Omental fat pad (tissue), 4 donors: ENCODE data around the gene ZNF592. TPM values are rescaled to one million over a fixed set of nuclear protein-coding genes. Genes with fewer than 3 reads are reported as not detected.

Source experiments
- ATAC-seq: fragments of 150-250 bp; one replicate; pipeline ENCODE4 v1.9.1; 2016; ENCODE audit warnings: mild to moderate bottlenecking, moderate library complexity; ENCODE audit not compliant: low FRiP score
- DNase-seq: peaks from one replicate; pipeline ENCODE4 v3.0.0-alpha.2; 2019; ENCODE audit warnings: low spot score
- CTCF ChIP-seq, 3 donors: fragments of 450-650 bp; IDR thresholded peaks; one replicate each; pipeline ENCODE4 v1.5.1; 2016 to 2017; ENCODE audit warnings: antibody characterized with exemption in 3 of 3, mild to moderate bottlenecking in 3 of 3, moderate library complexity in 2 of 3
- total RNA-seq, 4 donors: library from RNA; depleted of rRNA; stranded (reverse); fragments of >200 nt; gene quantifications; one replicate each; pipeline ENCODE4 v1.1.0, GENCODE V29; 2016

Gene ZNF592
- total RNA-seq, 4 donors from 2014 or later = 13.7 to 22.8 (median 20.0) TPM

GRCh38 chr15:84788500-84788899, 40.1 kb downstream of the ZNF592 start:
- no peak for DNase-seq
- no peak for TF ChIP-seq CTCF (IDR thresholded peaks at IDR 0.05)
- ATAC-seq = no peak

- ATAC-seq = no peak
- no peak for DNase-seq
These were observed 41.4 kb downstream of the ZNF592 start for GRCh38 chr15:84789762-84790161.

GRCh38 chr15:84790676-84791075, 42.3 kb downstream of the ZNF592 start:
- DNase-seq (no peak), ATAC-seq (no peak)
- TF ChIP-seq CTCF (IDR thresholded peaks at IDR 0.05) = no peak

More at GRCh38 chr15:84789762-84790161, 41.4 kb downstream of the ZNF592 start:
- no peak for TF ChIP-seq CTCF (IDR thresholded peaks at IDR 0.05)

- ATAC-seq = no peak
- no peak for TF ChIP-seq CTCF (IDR thresholded peaks at IDR 0.05)
- no peak for DNase-seq
These were observed 43.4 kb downstream of the ZNF592 start for GRCh38 chr15:84791763-84792162.

GRCh38 chr15:84793431-84794161, 45.2 kb downstream of the ZNF592 start:
- ATAC-seq = no peak
- TF ChIP-seq CTCF (IDR thresholded peaks at IDR 0.05) = no peak

GRCh38 chr15:84794162-84794547, 45.8 kb downstream of the ZNF592 start:
- TF ChIP-seq CTCF (IDR thresholded peaks at IDR 0.05) = no peak
- DNase-seq = no peak
- ATAC-seq = no peak

More at GRCh38 chr15:84793431-84794161, 45.2 kb downstream of the ZNF592 start:
- DNase-seq = no peak

- ATAC-seq = no peak
- no peak for DNase-seq
- no peak for TF ChIP-seq CTCF (IDR thresholded peaks at IDR 0.05)
These were observed 46.8 kb downstream of the ZNF592 start for GRCh38 chr15:84795186-84795585.
